GM18505 (cell line): ENCODE results near the gene NCAPD2.
A peak's percentile ranks its signal among the peaks of the same experiment; 100 is the strongest.

Experiments
- ATAC-seq: cut with Tn5 transposase; IDR thresholded peaks from one replicate; pipeline ENCODE4 v1.9.1; 2021; ENCODE audit not compliant: unreplicated experiment
- POLR2A ChIP-seq: IDR thresholded peaks from 4 replicates; pipeline ENCODE4 v1.6.1; 2011; ENCODE audit warnings: borderline replicate concordance; ENCODE audit not compliant: insufficient read depth, insufficient read length; ENCODE audit errors: extremely low read depth

NCAPD2 gene

DNA sequence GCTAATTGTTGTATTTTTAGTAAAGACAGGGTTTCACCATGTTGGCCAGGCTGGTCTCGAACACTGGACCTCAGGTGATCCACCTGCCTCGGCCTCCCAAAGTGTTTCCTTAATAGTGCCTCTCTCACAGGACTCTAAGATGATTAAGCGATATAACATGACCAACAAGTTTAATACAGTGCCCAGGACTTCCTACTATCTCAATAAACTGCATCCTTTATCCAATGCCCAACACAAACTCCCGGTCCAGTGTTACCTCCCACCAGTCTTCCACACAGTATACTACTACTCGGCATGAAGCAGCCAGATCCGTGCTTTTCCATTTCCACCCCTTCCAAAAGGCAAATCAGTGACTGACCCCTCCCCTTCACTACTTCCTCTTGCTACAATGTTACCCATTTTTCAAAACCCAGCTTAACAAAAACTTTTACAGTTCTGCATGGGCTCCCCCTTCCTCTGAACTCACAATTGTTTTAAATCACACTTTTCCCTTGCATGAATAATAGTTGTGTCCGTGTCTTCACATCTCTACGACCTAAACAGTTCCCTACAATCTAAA is 73.3 kb downstream of the NCAPD2 start:
- no peak for TF ChIP-seq POLR2A
- no peak for ATAC-seq

DNA sequence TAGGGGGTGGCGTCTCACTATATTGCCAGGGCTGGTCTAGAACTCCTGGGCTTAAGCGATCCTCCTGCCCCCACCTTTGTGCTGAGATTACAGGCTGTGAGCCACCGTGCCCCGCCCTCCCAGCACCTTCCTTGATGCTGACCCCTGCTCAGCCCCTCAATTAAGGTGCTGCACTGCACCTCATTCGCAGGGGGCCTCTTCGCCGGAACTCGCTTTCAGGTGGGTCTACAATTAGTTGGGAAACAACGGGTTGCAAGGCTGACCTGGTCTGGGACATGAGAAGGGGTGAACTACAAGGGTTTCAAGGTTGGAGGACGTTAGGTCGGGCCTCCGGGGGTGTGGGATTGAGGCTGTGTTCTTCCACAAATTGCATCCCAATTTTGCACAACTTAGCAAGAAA is 75.4 kb downstream of the NCAPD2 start:
- no peak for ATAC-seq
- TF ChIP-seq POLR2A: no peak

DNA sequence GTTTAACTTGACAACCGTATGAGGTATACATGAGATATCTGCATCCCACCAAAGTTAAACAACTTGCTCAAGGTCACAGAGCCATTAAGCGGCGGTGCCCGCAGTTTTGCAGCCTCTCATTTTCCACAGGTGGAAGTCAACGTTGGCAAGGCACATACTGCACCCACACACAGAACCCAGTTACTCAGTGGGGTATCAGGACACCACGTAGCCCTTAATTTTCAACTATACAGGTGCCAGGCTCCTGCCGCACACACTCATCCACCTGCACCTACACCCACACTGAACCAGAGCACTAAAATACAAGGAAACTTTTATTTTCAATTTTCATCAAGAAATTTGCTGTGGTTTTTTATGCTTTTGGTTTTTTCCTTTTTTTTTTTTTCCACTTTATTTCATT is 75.9 kb downstream of the NCAPD2 start:
- TF ChIP-seq POLR2A: peak; percentile 12
- no peak for ATAC-seq

DNA sequence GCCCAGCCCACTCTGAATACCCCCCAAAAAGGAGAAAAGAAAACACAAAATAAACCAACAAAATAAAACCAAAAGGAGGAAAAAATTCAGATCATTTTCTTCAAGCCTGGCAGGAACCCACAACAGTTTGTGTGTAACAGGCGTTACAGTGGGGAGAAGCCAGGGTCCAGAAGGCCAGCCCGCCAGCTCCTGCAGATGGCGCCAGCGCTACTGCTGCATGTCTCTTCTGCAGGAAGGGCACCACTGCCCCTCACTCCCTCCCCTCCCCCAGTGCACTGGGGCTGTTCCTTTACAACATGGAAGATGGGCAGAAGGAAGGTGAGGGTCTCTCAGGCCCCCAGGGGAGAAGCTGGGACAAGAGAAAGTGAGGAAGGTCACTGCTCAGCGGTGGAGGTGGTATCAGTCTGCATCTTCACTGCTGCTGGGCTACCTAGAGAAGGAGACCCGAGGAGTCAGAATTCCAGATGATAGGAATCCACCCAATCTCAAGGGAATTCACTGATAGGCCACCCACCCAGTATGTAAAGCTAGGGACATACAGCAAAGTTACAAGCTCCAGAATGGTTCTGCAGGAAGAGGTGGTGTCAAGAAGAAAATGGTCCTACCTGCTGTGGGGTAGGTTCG is 76.5 kb downstream of the NCAPD2 start:
- no peak for ATAC-seq
- no peak for TF ChIP-seq POLR2A

DNA sequence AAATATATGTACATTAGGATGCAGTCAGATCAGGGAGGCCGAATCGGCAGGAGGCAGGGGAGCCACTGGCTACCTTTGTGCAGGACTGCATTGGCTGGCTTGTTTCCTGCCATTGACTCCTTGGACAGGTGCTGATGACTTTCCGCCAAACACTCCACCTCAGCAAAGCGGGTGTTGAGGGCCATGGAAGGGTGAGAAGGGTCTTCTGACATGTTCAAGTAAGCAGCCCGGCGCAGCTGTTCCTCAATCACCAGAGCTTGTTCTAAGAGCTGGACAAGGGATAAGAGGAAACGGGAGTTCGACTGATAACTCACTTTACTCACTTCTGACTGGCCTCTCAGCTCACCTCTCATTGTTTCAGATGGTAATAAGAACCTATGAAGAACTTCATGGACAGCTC is 79.1 kb downstream of the NCAPD2 start:
- ATAC-seq: no peak
- TF ChIP-seq POLR2A: no peak

DNA sequence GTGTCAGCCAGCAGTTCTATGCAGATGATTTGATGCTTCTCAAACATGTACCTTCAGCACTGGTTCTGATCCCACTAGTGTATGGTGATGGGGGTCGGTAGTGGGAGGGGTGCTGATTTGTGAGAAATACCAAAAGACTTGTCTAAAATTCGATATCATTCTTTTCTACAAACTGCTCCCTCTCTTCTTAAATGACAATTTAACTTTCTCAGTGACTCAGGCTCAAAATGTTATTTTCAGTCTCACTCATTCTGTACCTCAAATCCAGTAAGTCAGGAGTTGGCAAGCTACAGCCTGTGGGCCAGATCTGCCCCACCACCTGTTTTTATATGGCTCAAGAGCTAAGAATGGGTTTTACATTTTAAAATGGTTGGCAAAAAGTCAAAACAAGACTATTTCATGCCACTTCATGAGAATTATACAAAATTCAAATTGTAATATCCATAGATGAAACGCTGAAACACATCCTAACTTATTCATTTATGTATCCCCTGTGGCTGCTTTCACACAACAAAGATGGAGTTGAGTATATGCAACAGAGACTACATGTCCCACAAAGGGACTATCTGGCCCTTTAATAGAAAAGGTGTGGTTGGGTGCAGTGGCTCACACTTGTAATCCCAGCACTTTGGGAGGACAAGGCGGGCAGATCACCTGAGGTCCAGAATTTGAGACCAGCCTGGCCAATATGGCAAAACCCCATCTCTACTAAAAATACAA is 80.8 kb downstream of the NCAPD2 start:
- no peak for TF ChIP-seq POLR2A
- no peak for ATAC-seq

DNA sequence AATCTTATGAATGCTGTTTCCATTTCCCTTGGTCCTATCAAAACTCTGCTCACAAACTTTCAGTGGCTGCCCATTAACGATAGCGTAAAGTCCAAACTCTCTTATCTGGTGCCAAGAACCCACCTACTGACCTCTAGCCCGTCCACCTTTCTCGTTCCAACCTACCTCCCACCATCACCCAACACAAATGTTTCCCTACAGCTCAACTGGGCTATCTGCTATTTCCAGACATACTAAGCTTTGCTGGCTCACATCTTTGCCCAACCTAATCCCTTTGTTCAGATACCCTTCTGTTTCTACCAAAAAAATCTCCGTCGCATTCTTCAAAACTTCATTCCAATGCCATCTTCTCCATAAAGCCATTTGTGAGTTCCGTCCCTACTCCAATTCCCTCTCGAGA is 81.7 kb downstream of the NCAPD2 start:
- ATAC-seq: no peak
- no peak for TF ChIP-seq POLR2A
